Stimulated activated CD8-positive, alpha-beta memory T cell treated with anti-CD3 and anti-CD28 coated beads, Interleukin-15, amount 100 ng/mL, for 48 hours (primary cell): ENCODE data around the gene CD244.
"Not testable (repeated sequence)": the region's sequence is repeated elsewhere in the genome, so short reads cannot be mapped to it uniquely, and the experiment has no call there.

Source experiments
- DNase-seq, 2 donors: peaks; one replicate each; pipeline ENCODE4 v3.0.0-alpha.2; 2020; ENCODE audit warnings: low read depth in 2 of 2

CD244 gene

DNA sequence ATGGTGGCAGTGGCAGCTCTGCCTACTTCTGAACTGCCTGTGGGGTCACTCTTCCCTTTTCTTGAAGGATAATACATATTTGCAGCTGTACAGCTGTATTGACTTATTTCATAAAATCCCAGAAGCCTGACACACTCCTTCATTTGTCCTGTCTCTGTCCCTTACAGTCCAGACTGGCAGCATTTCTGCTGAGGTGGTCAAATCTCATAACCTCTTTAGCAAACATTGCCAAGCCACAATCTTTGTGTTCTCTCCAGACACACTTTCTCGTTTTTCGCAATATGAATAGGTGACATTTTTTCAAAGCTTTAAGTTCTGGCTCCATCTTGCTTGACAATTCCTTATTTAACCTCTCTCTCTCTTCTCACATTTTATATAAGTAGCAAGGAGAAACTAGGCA, 51.5 kb downstream of the CD244 start:
- DNase-seq = no peak

DNA sequence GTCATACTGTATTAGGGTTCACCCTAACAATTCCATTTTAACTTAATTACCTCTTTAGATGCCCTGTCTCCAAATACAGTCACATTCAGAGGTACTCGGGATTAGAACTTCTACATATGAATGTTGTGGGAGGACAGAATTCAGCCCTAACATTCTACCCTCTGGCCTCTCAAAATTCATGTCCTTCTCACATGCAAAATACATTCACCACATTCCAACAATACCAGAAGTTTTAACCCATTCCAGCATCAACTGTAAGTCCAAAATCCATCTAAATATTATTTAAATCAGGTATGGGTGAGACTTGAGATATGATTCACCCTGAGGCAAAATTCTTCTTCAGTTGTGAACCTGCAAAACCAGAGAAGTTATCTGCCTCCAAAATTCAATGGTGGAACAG, 52.2 kb downstream of the CD244 start:
- DNase-seq = no peak

DNA sequence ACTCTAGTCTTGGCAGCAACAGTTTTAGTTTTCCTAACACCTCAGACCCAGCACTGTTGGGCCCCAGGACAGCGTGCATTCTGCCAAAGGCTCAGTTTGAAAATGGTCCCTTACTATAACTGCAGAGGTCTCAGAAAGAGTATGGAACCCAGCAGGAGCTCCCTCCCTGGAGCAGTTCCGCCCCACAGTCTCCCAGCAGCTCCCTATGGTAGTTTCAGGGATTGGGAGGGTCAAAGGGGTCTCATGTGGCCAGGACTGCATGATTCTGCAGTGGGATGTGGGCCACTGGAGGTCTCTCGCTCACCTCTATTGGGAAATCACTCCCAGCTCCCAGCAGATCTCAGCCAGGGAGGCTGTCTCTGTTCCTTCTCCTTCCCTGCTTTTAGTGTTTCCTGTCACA, 54.4 kb downstream of the CD244 start:
- no peak for DNase-seq

- DNase-seq = no peak
Observed at GRCh38 chr1:160807738-160808137, 54.9 kb downstream of the CD244 start.

DNA sequence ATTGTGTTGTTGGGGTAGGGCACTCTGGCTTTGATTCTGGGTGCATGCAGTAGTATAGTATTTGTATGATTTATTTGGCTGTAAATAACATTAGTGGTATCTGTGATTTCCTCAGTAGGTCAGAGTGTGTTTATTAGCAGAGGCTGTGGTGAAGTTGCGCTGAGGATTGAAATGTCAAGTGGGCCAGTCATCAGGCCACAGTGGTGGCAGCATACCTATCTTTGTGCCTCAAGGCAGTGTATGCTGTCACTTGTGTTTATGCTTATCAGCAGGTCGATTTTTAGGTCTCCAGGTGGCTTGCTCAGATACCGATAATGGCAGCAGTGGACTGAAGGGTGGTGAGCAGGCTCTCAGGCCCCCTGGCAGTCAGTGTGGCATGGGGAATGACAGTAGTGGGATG, 55.4 kb downstream of the CD244 start:
- DNase-seq = no peak

DNA sequence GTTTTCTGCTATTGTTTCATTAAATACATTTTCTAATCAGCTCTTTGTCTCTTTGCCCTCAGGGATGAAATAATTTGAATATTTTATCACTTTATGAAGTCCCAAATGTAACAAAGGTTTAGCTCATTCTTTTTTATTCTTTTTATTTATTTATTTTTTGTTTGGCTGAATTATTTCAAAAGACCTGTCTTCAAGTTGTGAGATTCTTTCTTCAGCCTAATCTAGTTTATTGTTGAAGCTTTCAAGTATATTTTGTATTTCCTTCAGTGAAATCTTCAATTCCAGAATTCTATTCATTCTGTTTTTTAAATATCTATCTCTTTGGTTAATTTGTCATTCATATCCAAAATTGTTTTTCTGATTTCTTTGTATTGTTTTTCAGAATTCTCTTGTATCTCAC, 55.9 kb downstream of the CD244 start:
- no peak for DNase-seq

DNA sequence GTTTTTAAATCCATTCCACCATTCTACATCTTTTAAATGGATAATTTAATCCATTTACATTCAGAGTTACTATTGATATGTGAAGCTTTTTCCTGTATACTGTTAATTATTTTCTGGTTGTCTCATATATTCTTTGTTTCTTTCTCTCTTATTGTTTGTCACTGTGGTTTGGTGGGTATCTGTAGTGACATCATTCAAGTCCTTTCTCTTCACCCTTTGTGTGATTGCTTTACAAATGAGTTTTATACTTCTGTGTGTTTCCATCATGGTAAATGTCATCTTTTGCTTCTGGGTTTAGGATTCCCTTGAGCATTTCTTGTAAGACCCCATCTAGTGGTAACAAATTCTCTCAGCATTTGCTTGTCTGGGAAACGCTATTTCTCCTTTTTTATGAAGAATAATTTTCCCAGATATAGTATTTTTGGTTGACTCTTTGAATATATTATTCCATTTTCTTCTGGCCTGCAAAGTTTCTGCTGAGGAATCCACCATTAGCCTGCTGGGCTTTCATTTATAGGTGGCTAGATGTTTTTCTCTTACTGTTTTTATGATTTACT, 56.5 kb downstream of the CD244 start:
- no peak for DNase-seq

GRCh38 chr1:160801836-160802580, 60.7 kb downstream of the CD244 start:
- DNase-seq = no peak

- DNase-seq = no peak
Observed at GRCh38 chr1:160800645-160801408, 61.9 kb downstream of the CD244 start.

- no peak for DNase-seq
Observed at GRCh38 chr1:160800142-160800541, 62.5 kb downstream of the CD244 start.

DNA sequence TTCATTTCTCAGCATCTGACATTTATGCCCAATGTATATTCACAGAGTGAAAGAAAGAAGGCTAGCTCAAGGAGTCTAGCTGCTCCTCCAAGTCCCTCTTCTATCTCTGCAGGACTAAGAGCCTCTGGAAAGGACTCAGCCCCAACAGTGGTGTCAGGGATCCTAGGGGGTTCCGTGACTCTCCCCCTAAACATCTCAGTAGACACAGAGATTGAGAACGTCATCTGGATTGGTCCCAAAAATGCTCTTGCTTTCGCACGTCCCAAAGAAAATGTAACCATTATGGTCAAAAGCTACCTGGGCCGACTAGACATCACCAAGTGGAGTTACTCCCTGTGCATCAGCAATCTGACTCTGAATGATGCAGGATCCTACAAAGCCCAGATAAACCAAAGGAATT, 63.0 kb downstream of the CD244 start:
- DNase-seq = no peak

GRCh38 chr1:160798439-160798838, 64.2 kb downstream of the CD244 start:
- DNase-seq = no peak

DNA sequence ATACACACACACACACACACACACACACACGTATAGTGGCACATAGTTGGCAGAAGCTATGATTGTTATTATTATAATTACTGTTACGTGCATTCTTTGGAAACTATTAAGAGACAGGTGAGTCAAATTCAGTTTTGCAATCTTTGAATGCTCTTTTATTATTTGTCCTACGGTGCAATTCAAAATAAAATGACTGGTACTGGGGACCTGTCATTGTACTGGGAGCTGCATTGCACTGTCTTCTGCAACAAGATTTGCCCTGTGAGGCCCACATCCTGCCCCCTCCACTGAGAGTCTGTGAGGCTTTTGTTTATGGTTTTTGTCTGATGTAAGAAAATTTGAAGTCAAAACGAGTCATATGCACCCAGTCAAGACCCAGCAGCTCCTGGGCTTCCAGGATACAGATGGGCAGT, 64.8 kb downstream of the CD244 start:
- DNase-seq = peak in 1 of 2 donors; percentile 48

GRCh38 chr1:160797271-160797709, 65.4 kb downstream of the CD244 start:
- DNase-seq = no peak

GRCh38 chr1:160795951-160796383, 66.7 kb downstream of the CD244 start, which contains the start of gene LY9:
LY9 (plus strand) TSS chr1:160796174; CDS start chr1:160796188, 14 bp downstream.
- DNase-seq = peak; percentile 68 to 71

- DNase-seq = no peak
Observed at GRCh38 chr1:160794376-160794775, 68.3 kb downstream of the CD244 start.

GRCh38 chr1:160789702-160790611, 72.7 kb downstream of the CD244 start:
- no peak for DNase-seq

DNA sequence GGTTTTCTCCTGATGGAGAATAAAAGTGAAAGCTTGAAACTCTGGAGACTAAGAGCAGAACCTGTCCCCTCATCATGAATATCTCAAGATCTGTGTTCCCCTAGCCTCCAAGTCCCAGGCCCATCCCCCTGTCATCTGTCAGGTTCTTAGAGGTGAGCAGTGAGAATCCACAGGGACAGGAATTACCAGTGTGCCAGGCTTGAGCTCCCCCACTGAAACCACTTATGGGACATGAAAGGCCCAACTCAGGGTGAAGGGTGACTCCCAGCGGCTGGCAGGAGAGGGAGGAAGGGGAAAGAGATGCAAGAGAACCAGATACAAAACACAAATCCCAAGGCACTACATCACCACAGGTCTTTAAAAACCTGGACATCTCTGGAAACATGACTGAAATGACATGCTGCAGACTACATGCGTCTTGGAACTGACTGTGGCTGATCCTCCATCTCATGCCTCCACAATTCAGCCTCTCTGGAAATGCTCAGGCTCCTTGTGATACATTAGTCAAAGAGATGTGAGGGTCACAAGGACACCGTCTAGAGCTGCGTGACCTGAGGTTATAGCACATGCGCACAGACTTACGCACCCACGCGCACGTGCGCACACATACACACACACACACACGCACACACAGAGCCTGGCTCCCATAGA, 73.5 kb downstream of the CD244 start:
- DNase-seq = no peak

- not testable (repeated sequence) for DNase-seq
Observed at GRCh38 chr1:160782988-160783765, 79.5 kb downstream of the CD244 start.
